ENCODE results near the gene RNF186.

The RNF186 gene

GRCh38 chr1:19769211-19769932 is 45.7 kb downstream of the RNF186 start:
- no peak overlapping the region for H3K27ac Mint-ChIP-seq
- H3K9me3 Mint-ChIP-seq: no peaks in the 10 kb centered on the region
- H3K4me1 Mint-ChIP-seq (ENCODE audit: low read depth): peaks cover 20% of the 10 kb centered on the region
- no peak overlapping the region for H3K4me3 Mint-ChIP-seq
- no peaks in the 10 kb centered on the region for H3K27me3 Mint-ChIP-seq
- peaks cover 21% of the 10 kb centered on the region for H3K36me3 Mint-ChIP-seq (ENCODE audit: low read depth)

GRCh38 chr1:19768353-19769210 is 46.5 kb downstream of the RNF186 start:
- H3K36me3 Mint-ChIP-seq (ENCODE audit: low read depth): peaks cover 21% of the 10 kb centered on the region
- H3K4me1 Mint-ChIP-seq (ENCODE audit: low read depth): peaks cover 20% of the 10 kb centered on the region
- no peaks in the 10 kb centered on the region for H3K27me3 Mint-ChIP-seq
- H3K27ac Mint-ChIP-seq: no peak overlapping the region
- no peak overlapping the region for H3K4me3 Mint-ChIP-seq
- no peaks in the 10 kb centered on the region for H3K9me3 Mint-ChIP-seq

GRCh38 chr1:19765623-19766022 is 49.5 kb downstream of the RNF186 start:
- Mint-ChIP-seq H3K27me3 (no peaks in the 10 kb centered on the region), H3K27ac (peak overlapping the region; percentile 32), H3K9me3 (no peaks in the 10 kb centered on the region), H3K4me3 (peak overlapping the region; percentile 11), H3K36me3 (ENCODE audit: low read depth) (peaks cover 15% of the 10 kb centered on the region), H3K4me1 (ENCODE audit: low read depth) (peaks cover 20% of the 10 kb centered on the region)

- Mint-ChIP-seq H3K4me1 (ENCODE audit: low read depth) (peaks cover 20% of the 10 kb centered on the region), H3K27me3 (no peaks in the 10 kb centered on the region), H3K27ac (peak overlapping the region; percentile 47), H3K4me3 (peak overlapping the region; percentile 11), H3K36me3 (ENCODE audit: low read depth) (peaks cover 15% of the 10 kb centered on the region), H3K9me3 (no peaks in the 10 kb centered on the region)
Observed at GRCh38 chr1:19764848-19765247, 50.2 kb downstream of the RNF186 start.
